ENCODE measurements around the gene DPEP2NB. TPM values are rescaled to one million over a fixed set of nuclear protein-coding genes. Genes with fewer than 3 reads are reported as not detected.
A peak's percentile ranks its signal among the peaks of the same experiment; 100 is the strongest.

The DPEP2NB gene
- total RNA-seq: not detected in 2 replicates
- polyA plus RNA-seq: not detected in 2 replicates
- polyA plus RNA-seq (2011; cell fraction: cytosol; rRNA removed): not detected in 2 replicates
- polyA plus RNA-seq (2011; cell fraction: nucleus; rRNA removed): not detected in 2 replicates
- polyA plus RNA-seq (2012): not detected in 2 replicates
- polyA minus RNA-seq: not detected in 2 replicates
- polyA minus RNA-seq (2011; cell fraction: cytosol; rRNA and poly(A)+ RNA removed): not detected
- not detected in 2 replicates for polyA minus RNA-seq (2011; cell fraction: nucleus; rRNA and poly(A)+ RNA removed)
- Bru-seq, nascent RNA: not detected
- percentile 16 among the genes with signal in this experiment for BruChase-seq, experiment 1, labeled RNA remaining after a 6-hour chase
- percentile 22 among the genes with signal in this experiment for BruChase-seq, experiment 2, labeled RNA remaining after a 2-hour chase
- long read RNA-seq: 0 reads

GRCh38 chr16:68015681-68016080 is at the start of gene DPEP2NB:
DPEP2NB (minus strand) TSS chr16:68015911; CDS start chr16:68015770, 141 bp downstream.
- no peaks in the 10 kb centered on the region for H4K20me1 ChIP-seq (replicated peaks; ENCODE audit: control insufficient read depth, extremely low read depth, insufficient read depth, low read length)
- ChIA-PET POLR2A (no interaction called here), CTCF (interaction anchor here (0.5 to 2.2 kb wide), 4 partner anchors 10 to 214 kb away, joined by 3 to 9 read pairs (median 3); no protein-coding TSS in a partner anchor)
- no peak within 1 kb of the TSS for H3K9ac ChIP-seq (replicated peaks; ENCODE audit: extremely low read depth, insufficient read depth, low read length)
- intact Hi-C loops (cut with micrococcal nuclease): no loop called here
- no peak for FAIRE-seq
- DNase-seq (ENCODE audit: low read depth, low spot score): no peak
- H3K27me3 ChIP-seq (ENCODE audit: control insufficient read depth in 2 of 2, insufficient read depth in 2 of 2, low read length in 2 of 2): no peaks in the 10 kb centered on the region
- no peak within 1 kb of the TSS for H3K4me3 ChIP-seq (replicated peaks in 1 of 3; ENCODE audit: insufficient read depth in 1 of 3, low read depth in 1 of 3, low read length in 3 of 3)
- H3K36me3 ChIP-seq (ENCODE audit: control insufficient read depth in 2 of 2, extremely low read depth in 1 of 2, insufficient read depth in 2 of 2, low read length in 2 of 2): no peaks in the 10 kb centered on the region
- no peak within 1 kb of the TSS for H2AFZ ChIP-seq (ENCODE audit: low read depth, low read length)
- H3K4me1 ChIP-seq (ENCODE audit: control insufficient read depth, extremely low read depth, insufficient read depth, low read length): peaks cover 7% of the 10 kb centered on the region
- TF ChIP-seq POLR2AphosphoS5 (IDR thresholded peaks at IDR 0.05; ENCODE audit: insufficient read depth, low read depth, low read length): no peak
- TF ChIP-seq MAX (IDR thresholded peaks at IDR 0.05; ENCODE audit: insufficient read depth, insufficient read length): no peak
- no peak within 1 kb of the TSS for H3K27ac ChIP-seq (ENCODE audit: insufficient read depth, low read depth, low read length)
- no peaks in the 10 kb centered on the region for H3K9me1 ChIP-seq (replicated peaks; ENCODE audit: control insufficient read depth, extremely low read depth, insufficient read depth, low read length)
- BruUV-seq (replicated peaks): no TSS peak
- dilution Hi-C loops (cut with MboI; ENCODE audit: extremely low pct_ligation_motif_present, low sequenced_read_pairs): no loop called here
- no peaks in the 10 kb centered on the region for H3K9me3 ChIP-seq (replicated peaks; ENCODE audit: control insufficient read depth, insufficient read depth, low read length)
- H3K79me2 ChIP-seq (ENCODE audit: control insufficient read depth, insufficient read depth, low read length): no peaks in the 10 kb centered on the region
- H3K4me2 ChIP-seq (ENCODE audit: insufficient read depth, low read length): no peak within 1 kb of the TSS

- H3K9me3 ChIP-seq (replicated peaks; ENCODE audit: control insufficient read depth, insufficient read depth, low read length): no peaks in the 10 kb centered on the region
- no peaks in the 10 kb centered on the region for H3K79me2 ChIP-seq (ENCODE audit: control insufficient read depth, insufficient read depth, low read length)
- TF ChIP-seq GATA2 (IDR thresholded peaks at IDR 0.05; ENCODE audit: insufficient read depth, insufficient read length, low read depth, low read length) (peak; percentile 93), FOS (IDR thresholded peaks at IDR 0.05; ENCODE audit: borderline replicate concordance, insufficient read depth, low read length) (peak; percentile 46), JUN (IDR thresholded peaks at IDR 0.05; ENCODE audit: borderline replicate concordance, insufficient read depth, insufficient read length, low read depth) (no peak), CTCF (IDR thresholded peaks at IDR 0.05; ENCODE audit: extremely low read depth in 1 of 2, insufficient read depth in 1 of 2, low read depth in 1 of 2, low read length in 2 of 2) (peak; percentile 80 to 83)
- POLR2A ChIA-PET: no interaction called here
- CTCF ChIA-PET: interaction anchor here (0.9 to 5.4 kb wide), 14 partner anchors 10 to 347 kb away, joined by 3 to 34 read pairs (median 6); partner anchors contain the start of genes DDX28, DUS2, NFATC3 and NRN1L
- peaks cover 19% of the 10 kb centered on the region for H3K4me1 ChIP-seq (ENCODE audit: control insufficient read depth, extremely low read depth, insufficient read depth, low read length)
- DNase-seq (ENCODE audit: low read depth, low spot score): peak; percentile 77
- H3K27ac ChIP-seq (ENCODE audit: insufficient read depth, low read depth, low read length): no peak overlapping the region
- peaks cover 0 to 2% of the 10 kb centered on the region in 2 experiments for H3K36me3 ChIP-seq (ENCODE audit: control insufficient read depth in 2 of 2, extremely low read depth in 1 of 2, insufficient read depth in 2 of 2, low read length in 2 of 2)
- H3K27me3 ChIP-seq (ENCODE audit: control insufficient read depth in 2 of 2, insufficient read depth in 2 of 2, low read length in 2 of 2): no peaks in the 10 kb centered on the region
- dilution Hi-C loops (cut with MboI; ENCODE audit: extremely low pct_ligation_motif_present, low sequenced_read_pairs): no loop called here
- no peak overlapping the region for H2AFZ ChIP-seq (ENCODE audit: low read depth, low read length)
- peak; percentile 89 for FAIRE-seq
- no peak overlapping the region for H3K4me3 ChIP-seq (replicated peaks in 1 of 3; ENCODE audit: insufficient read depth in 1 of 3, low read depth in 1 of 3, low read length in 3 of 3)
- BruUV-seq (replicated peaks): no TSS peak
- H3K9ac ChIP-seq (replicated peaks; ENCODE audit: extremely low read depth, insufficient read depth, low read length): no peak overlapping the region
- no peaks in the 10 kb centered on the region for H4K20me1 ChIP-seq (replicated peaks; ENCODE audit: control insufficient read depth, extremely low read depth, insufficient read depth, low read length)
- H3K9me1 ChIP-seq (replicated peaks; ENCODE audit: control insufficient read depth, extremely low read depth, insufficient read depth, low read length): no peaks in the 10 kb centered on the region
- H3K4me2 ChIP-seq (ENCODE audit: insufficient read depth, low read length): peak overlapping the region; percentile 46
- intact Hi-C loops (cut with micrococcal nuclease): loop anchor here (1.0 to 5.0 kb wide), 3 partner anchors 72 to 183 kb away; partner anchors contain the start of gene NRN1L
These were observed 49.2 kb upstream of the DPEP2NB start for GRCh38 chr16:68064791-68065365.

All from endothelial cell of umbilical vein (primary cell).